Body of pancreas (tissue), 4 donors: Measurements from ENCODE around the gene SPOP. TPM values are rescaled to one million over a fixed set of nuclear protein-coding genes. Genes with fewer than 3 reads are reported as not detected.

ENCODE experiments used
- ATAC-seq: fragments of 150-250 bp; one replicate; pipeline ENCODE4 v1.9.1; 2016
- DNase-seq, 4 donors: peaks; one replicate each; pipeline ENCODE4 v3.0.0-alpha.2; 2019
- H3K27ac ChIP-seq, 4 donors: fragments of 200-600 bp; sonication (generic); 1 replicate in 3 of 4; 2 replicates in 1 of 4; pipeline versions ENCODE4 v1.5.1 to v1.6.1; 2016 to 2019; ENCODE audit warnings: mild to moderate bottlenecking in 1 of 4, mixed read lengths in 1 of 4, moderate library complexity in 1 of 4
- H3K27me3 ChIP-seq, 2 donors: fragments of 200-600 bp; sonication (generic); one replicate each; pipeline ENCODE4 v1.6.0; 2016; ENCODE audit warnings: mild to moderate bottlenecking in 1 of 2
- H3K36me3 ChIP-seq, 2 donors: fragments of 200-600 bp; sonication (generic); replicated peaks in 1 of 2; 2 replicates each; pipeline ENCODE4 v1.5.1; 2016; ENCODE audit warnings: low read depth in 2 of 2; ENCODE audit not compliant: insufficient read depth in 1 of 2
- H3K4me1 ChIP-seq: fragments of 200-600 bp; sonication (generic); one replicate; pipeline ENCODE4 v1.6.0; 2016
- H3K4me3 ChIP-seq, 2 donors: fragments of 200-600 bp; sonication (generic); 1 replicate in 1 of 2; 2 replicates in 1 of 2; pipeline ENCODE4 v1.5.1; 2016 to 2019
- H3K9me3 ChIP-seq, 3 donors: fragments of 200-600 bp; sonication (generic); 1 replicate in 2 of 3; 2 replicates in 1 of 3; pipeline ENCODE4 v1.5.1; 2016
- POLR2A ChIP-seq, 3 donors: fragments of 450-650 bp; IDR thresholded peaks; one replicate each; pipeline ENCODE4 v1.6.1; 2016; ENCODE audit warnings: antibody characterized with exemption in 3 of 3, mild to moderate bottlenecking in 2 of 3
- WGBS, 2 donors: methylation state at CpG; one replicate each; pipeline ENCODE4 v1.1.5; 2017; 5-methylcytosine and 5-hydroxymethylcytosine counted together
- intact Hi-C: fragments of 100-400 bp; cut with DNase I; formaldehyde crosslinking; loops from one replicate; pipeline ENCODE4 v1.15.1; 2023
- total RNA-seq, 2 donors: library from RNA; depleted of rRNA; stranded (reverse); fragments of >200 nt; gene quantifications; one replicate each; pipeline ENCODE4 v1.1.0, GENCODE V29; 2016
- TF ChIP-seq, protein P1 (sequence below), 7 experiments: fragments of 450-650 bp in 4 of 7; fragments of 200-600 bp in 3 of 7; sonication (generic) in 3 of 7; IDR thresholded peaks; one replicate each; pipeline ENCODE4 v1.5.1; 2016 to 2019; ENCODE audit warnings: antibody characterized with exemption in 7 of 7

Gene SPOP
- total RNA-seq, 2 donors from 2014 or later = 42.3 to 57.4 TPM

DNA sequence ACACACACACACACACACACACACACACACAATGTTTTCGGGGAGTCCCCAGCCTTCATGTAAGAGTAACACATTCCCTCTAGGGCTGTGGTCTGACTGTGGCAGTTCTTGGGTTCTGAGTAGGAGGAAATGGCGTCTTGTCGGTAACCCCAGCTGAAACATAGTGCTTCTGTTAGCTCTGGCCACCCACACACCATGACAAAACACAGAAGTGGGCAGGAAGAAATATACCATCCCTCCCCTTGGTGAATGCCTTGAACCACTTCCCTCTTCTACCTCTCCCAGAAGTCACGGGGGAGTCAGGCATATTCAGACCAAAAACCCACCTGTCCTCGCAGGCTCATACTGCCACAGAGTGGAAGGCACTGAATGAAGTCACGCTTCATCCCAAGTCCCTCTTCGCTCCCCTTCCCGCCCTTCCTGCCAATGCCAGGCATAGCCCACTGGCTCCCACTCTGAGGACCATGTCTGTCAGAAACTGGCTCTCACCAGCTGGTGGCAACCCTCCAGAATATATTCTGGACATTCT is 18.4 kb upstream of the SPOP start:
- TF ChIP-seq, protein P1, sequence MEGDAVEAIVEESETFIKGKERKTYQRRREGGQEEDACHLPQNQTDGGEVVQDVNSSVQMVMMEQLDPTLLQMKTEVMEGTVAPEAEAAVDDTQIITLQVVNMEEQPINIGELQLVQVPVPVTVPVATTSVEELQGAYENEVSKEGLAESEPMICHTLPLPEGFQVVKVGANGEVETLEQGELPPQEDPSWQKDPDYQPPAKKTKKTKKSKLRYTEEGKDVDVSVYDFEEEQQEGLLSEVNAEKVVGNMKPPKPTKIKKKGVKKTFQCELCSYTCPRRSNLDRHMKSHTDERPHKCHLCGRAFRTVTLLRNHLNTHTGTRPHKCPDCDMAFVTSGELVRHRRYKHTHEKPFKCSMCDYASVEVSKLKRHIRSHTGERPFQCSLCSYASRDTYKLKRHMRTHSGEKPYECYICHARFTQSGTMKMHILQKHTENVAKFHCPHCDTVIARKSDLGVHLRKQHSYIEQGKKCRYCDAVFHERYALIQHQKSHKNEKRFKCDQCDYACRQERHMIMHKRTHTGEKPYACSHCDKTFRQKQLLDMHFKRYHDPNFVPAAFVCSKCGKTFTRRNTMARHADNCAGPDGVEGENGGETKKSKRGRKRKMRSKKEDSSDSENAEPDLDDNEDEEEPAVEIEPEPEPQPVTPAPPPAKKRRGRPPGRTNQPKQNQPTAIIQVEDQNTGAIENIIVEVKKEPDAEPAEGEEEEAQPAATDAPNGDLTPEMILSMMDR (IDR thresholded peaks at IDR 0.05) = no peak
- TF ChIP-seq POLR2A (IDR thresholded peaks at IDR 0.05) = peak in 1 of 3 donors; percentile 13
- Histone ChIP-seq H3K4me3 (no peak overlapping the region), H3K27me3 (no peaks in the 10 kb centered on the region), H3K27ac (no peak overlapping the region), H3K9me3 (no peaks in the 10 kb centered on the region), H3K36me3 (peaks cover 0 to 13% of the 10 kb centered on the region in 2 donors), H3K4me1 (peaks cover 5% of the 10 kb centered on the region)
- intact Hi-C loops = no loop called here
- DNase-seq = peak in 1 of 4 donors; percentile 42
- no peak for ATAC-seq
- 67 to 75% methylated on average over 8 of the region's 8 CpGs for WGBS, 2 donors

DNA sequence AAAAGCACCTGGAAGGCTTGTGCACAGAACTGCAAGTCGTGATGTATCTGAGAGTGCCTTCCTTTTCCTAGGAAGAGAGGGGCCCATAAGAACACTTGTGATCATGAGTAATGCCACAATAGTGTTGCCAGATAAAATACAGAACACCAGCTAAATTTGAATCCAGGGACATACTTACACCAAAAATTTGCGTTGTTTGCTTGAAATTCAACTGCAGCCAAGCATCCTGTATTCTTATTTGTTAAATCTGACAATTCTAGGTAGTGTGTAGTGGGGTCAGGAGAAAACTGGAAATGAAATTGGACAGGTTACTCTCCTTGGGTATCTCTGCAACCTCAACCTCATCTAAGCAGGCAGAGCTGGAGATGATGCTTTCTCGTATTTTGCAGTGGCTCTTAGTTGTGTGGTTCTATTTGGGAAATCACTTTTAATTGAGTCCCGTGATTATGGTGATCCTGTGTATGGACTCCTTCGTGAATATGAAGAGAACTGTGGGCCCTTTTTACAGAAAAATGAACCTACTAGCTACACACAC is 17.9 kb upstream of the SPOP start:
- H3K9me3 ChIP-seq = no peaks in the 10 kb centered on the region
- H3K36me3 ChIP-seq = peaks cover 0 to 8% of the 10 kb centered on the region in 2 donors
- intact Hi-C loops = no loop called here
- TF ChIP-seq, protein P1 (IDR thresholded peaks at IDR 0.05) = no peak
- TF ChIP-seq POLR2A (IDR thresholded peaks at IDR 0.05) = no peak
- H3K27me3 ChIP-seq = no peaks in the 10 kb centered on the region
- peaks cover 5% of the 10 kb centered on the region for H3K4me1 ChIP-seq
- H3K4me3 ChIP-seq = no peak overlapping the region
- DNase-seq (no peak), ATAC-seq (no peak)
- no peak overlapping the region for H3K27ac ChIP-seq
- WGBS, 2 donors = 35 to 42% methylated on average over 5 of the region's 5 CpGs

DNA sequence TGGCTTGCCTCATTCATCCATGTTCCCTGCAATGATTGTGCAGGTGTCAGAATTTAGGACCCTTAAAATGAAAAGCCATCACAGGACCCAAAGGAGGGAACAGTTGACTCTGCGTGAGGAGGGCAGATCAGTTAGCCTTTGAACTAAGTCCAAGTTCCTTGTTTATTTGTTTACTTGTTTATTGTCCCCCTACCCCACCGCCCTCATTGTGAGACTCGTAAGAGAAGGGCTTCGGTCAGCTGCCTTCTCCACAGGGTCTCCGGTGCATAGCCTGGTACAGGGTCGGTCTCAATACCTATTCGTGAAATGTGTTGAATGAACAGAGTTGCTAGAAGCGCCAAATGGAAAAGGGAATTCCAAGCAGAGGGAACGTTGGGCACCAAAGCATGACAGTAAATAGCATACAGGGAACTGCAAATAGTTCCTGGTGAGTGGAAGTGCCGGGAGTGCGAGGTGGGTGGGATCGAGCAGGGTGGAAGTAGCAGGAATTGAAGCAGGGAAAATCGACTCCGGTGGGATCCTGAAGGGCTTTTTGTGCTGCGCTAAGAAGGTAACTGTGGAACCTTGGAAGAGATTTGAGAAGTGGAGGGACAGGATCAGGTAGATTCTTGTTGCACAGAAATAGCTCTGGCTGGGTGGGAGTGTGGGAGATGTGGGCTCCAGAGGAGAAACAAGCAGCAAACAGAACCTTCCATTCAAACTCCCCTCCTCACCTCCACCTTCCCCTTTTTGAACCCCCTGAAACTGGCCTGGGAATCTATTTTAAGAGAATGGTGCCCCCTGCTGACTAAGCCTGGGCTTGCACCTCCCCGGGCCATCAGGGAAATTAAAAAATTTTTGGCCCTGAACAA is 17.2 kb upstream of the SPOP start:
- peak; percentile 63 for ATAC-seq
- TF ChIP-seq, protein P1 (IDR thresholded peaks at IDR 0.05) = peak; percentile 85 to 97 (median 89)
- no peak for TF ChIP-seq POLR2A (IDR thresholded peaks at IDR 0.05)
- Histone ChIP-seq H3K36me3 (peaks cover 0 to 2% of the 10 kb centered on the region in 2 donors), H3K27ac (no peak overlapping the region), H3K4me1 (peaks cover 5% of the 10 kb centered on the region), H3K4me3 (no peak overlapping the region), H3K9me3 (no peaks in the 10 kb centered on the region), H3K27me3 (no peaks in the 10 kb centered on the region)
- 13 to 22% methylated on average over 16 of the region's 16 CpGs for WGBS, 2 donors
- intact Hi-C loops = no loop called here
- DNase-seq = peak; percentile 50 to 77 (median 64)

DNA sequence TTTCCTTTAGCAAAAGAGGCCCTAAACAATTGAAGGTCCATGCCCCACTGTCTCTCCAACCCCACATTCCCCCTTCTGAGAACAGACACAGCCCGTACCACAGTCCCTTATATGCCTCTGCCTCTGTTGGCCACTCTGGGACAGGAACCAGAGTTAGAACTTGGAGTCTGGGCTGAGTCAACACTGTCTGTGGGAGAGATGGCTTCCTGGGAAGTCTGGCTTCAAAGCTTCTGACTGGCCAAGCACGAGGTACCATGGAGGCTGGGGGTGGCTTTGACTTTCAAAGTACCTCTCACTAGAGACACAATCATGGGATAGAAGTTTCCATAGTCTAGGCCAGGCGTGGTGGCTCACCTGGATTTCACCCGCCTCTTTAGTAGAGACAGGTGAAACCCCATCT is 14.9 kb upstream of the SPOP start:
- no peak for DNase-seq
- no peaks in the 10 kb centered on the region for H3K36me3 ChIP-seq
- intact Hi-C loops = no loop called here
- peaks cover 5% of the 10 kb centered on the region for H3K4me1 ChIP-seq
- WGBS, 2 donors = 69 to 82% methylated on average over 4 of the region's 4 CpGs
- H3K9me3 ChIP-seq = no peaks in the 10 kb centered on the region
- no peak for ATAC-seq
- H3K27me3 ChIP-seq = no peaks in the 10 kb centered on the region
- no peak overlapping the region for H3K27ac ChIP-seq
- H3K4me3 ChIP-seq = no peak overlapping the region
- TF ChIP-seq POLR2A (IDR thresholded peaks at IDR 0.05) = no peak
- TF ChIP-seq, protein P1 (IDR thresholded peaks at IDR 0.05) = no peak
